AG09309 (cell line): ENCODE results near the gene CLTCL1.
"Not testable (repeated sequence)": the region's sequence is repeated elsewhere in the genome, so short reads cannot be mapped to it uniquely, and the experiment has no call there.

ENCODE experiments used
- DNase-seq: peaks from one replicate; pipeline ENCODE4 v3.0.0-alpha.2; 2010; ENCODE audit warnings: low read depth
- H3K4me3 ChIP-seq: 2 replicates; pipeline ENCODE4 v1.5.1; 2011; ENCODE audit warnings: mild to moderate bottlenecking, low read depth, low read length, moderate library complexity; ENCODE audit not compliant: control insufficient read depth
- CTCF ChIP-seq: IDR thresholded peaks from 2 replicates; pipeline ENCODE4 v1.5.1; 2011; ENCODE audit warnings: mild to moderate bottlenecking, low read depth, low read length, inconsistent platforms; ENCODE audit not compliant: insufficient read depth, control insufficient read depth; ENCODE audit errors: missing control alignments

Gene CLTCL1

DNA sequence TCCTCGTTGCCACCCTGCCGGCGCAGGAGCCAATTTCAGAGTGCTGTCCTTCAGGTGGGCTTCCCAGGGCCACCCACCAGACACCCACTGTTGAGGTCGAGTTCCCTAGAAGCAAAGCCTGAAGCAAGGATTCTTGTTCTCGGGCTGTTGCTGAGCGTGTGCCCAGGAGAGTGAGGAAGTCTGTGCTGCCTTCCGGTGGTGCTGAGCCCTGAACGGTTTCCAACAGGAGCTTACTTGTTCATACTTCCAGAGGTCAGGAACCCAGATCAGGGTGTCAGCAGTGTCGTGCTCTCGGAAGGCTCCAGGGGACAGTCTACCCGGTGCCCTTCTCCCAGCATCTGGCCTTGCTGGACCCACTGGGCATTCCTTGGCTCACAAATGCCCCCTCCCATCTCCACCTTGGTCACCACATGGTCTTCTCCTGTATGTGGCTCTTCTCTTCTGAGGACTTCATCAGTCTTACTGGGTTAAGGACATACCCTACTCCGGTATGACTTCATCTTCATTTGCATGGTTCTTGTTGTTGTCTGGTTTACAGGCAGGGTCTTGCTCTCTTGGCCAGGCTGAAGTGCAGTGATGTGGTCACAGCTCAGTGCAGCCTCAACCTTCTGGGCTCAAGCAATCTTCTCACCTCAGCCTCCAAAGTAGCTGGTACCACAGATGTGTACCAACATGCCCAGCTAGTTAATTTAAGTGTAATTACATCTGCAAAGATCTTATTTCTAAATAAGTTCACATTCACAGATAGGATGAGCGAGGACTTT, 124.2 kb downstream of the CLTCL1 start:
- no peak overlapping the region for H3K4me3 ChIP-seq
- no peak for TF ChIP-seq CTCF
- no peak for DNase-seq

DNA sequence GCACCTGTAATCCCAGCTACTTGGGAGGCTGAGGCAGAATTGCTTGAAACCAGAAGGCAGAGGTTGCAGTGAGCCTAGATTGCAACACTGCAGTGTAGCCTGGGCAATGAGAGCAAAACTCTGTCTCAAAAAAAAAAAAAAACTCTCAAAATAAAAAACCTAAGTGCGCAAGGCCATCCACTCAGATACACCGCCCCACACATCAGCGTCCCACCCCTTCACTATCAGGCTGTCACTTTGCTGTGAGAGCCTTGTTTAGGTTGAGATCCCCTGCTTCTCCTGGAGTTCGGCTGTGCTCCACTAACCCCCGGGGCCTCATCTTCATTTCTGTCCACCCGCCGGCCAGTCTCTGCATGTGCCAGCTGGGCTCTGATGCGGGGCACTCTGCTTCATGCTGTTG, 125.1 kb downstream of the CLTCL1 start:
- no peak for TF ChIP-seq CTCF
- no peak overlapping the region for H3K4me3 ChIP-seq
- no peak for DNase-seq

DNA sequence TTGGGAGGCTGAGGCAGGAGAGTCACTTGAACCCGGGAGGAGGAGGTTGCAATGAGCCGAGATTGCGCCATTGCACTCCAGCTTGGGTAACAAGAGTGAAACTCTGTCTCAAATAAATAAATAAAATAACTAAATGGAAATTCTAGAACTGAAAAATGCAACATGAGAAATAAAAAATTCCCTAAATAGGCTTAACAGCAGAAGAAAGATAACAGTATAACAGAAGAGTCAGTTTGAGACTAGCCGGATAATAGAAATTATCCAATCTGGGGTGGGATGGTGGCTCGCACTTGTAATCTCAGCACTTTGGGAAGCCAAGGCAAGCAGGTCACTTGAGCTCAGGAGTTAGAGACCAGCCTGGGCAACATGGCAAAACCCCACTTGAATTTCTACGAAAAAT, 127.1 kb downstream of the CLTCL1 start:
- no peak overlapping the region for H3K4me3 ChIP-seq
- no peak for DNase-seq
- TF ChIP-seq CTCF: no peak

DNA sequence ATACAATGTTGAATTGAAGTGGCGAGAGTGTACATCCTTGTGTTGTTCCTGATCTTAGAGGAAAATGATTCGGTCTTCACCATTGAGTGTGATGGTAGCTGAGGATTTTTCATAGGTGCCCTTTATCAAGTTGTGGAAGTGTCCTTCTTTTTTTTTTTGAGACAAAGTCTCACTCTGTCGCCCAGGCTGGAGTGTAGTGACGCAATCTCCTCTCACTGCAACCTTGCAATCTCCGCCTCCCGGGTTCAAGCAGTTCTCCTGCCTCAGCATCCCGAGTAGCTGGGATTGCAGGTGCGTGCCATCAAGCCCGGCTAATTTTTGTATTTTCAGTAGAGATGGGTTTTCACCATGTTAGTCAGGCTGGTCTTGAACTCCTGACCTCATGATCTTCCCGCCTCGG, 132.9 kb downstream of the CLTCL1 start:
- not testable (repeated sequence) for DNase-seq

GRCh38 chr22:19156109-19156508, 135.4 kb downstream of the CLTCL1 start:
- DNase-seq, H3K4me3 ChIP-seq: not testable (repeated sequence)

More for the DNA sequence above, 132.9 kb downstream of the CLTCL1 start:
- not testable (repeated sequence) for H3K4me3 ChIP-seq

DNA sequence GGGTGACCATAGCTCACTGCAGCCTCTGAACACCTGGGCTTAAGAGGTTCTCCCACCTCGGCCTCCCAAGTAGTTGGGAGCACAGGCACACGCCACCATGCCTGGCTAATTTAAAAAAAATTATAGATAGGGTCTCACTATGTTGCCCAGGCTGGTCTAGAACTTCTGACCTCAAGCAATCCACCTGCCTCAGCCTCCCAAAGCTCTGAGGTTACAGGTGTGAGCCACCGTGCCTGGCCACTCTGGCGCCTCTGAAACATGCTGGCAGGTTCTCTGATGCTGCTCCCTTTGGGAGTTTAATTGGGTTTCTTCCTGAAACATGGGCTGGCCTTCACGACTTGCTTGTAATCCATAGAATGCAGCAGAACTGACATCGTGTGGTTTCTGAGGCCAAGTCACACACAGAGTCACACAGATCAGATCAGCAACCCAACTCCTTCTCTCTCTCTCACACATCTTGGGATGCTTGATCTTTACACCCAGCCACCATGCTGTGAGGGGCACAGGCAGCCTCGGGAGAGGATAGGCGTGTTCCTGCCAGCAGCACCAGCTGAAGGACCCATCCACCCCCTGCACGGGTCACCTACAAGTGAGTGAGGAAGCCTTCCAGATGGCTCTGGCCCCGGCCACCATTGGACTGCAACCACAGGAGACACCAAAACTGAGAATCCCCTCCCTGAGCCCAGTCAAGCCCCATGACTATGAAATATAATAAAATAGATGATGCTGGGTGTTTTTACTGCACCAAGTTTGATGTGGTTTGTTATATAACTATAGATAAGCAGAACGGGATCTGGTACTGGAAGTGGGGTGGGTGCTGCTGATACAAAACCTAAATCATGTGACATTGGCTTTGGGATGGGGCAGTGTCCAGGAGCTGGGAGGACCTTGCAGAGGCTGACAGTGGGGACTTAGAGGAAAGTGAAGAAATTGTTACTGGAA, 138.3 kb downstream of the CLTCL1 start:
- DNase-seq: no peak
- TF ChIP-seq CTCF: no peak
- H3K4me3 ChIP-seq: no peak overlapping the region

- TF ChIP-seq CTCF: no peak
- no peak for DNase-seq
- H3K4me3 ChIP-seq: no peak overlapping the region
Measured at GRCh38 chr22:19151329-19152191, 140.0 kb downstream of the CLTCL1 start.
